WTC11 (cell line): ENCODE results near the gene ANKDD1B. TPM values are rescaled to one million over a fixed set of nuclear protein-coding genes. Genes with fewer than 3 reads are reported as not detected.

Experiments used
- ATAC-seq: fragments of 200-7000 bp; cut with Tn5 transposase; 2 replicates; pipeline ENCODE4 v1.10.0; 2021; ENCODE audit warnings: mild to moderate bottlenecking, moderate library complexity
- CTCF ChIA-PET: fragments of 300-600 bp; sonication (Branson Sonifier 250); formaldehyde crosslinking; loops from one replicate; lab custom pipeline; 2021; ENCODE audit warnings: antibody characterized with exemption; lab: Charles Lee
- POLR2A ChIA-PET: fragments of 350-600 bp; sonication (Branson Sonifier 250); formaldehyde crosslinking; loops from one replicate; lab custom pipeline; 2021; ENCODE audit warnings: antibody characterized with exemption; lab: Charles Lee
- DNase-seq: peaks from one replicate; pipeline ENCODE4 v3.0.0; 2021; ENCODE audit warnings: low spot score
- H3K27ac Mint-ChIP-seq: 2 replicates; pipeline ENCODE4 v1.8.0; 2021; ENCODE audit warnings: mixed read lengths
- H3K27me3 Mint-ChIP-seq: 2 replicates; pipeline ENCODE4 v1.8.0; 2021; ENCODE audit warnings: low read depth, mild to moderate bottlenecking, moderate library complexity, mixed read lengths
- H3K36me3 Mint-ChIP-seq: 2 replicates; pipeline ENCODE4 v1.8.0; 2021; ENCODE audit warnings: mixed read lengths
- H3K4me1 Mint-ChIP-seq: 2 replicates; pipeline ENCODE4 v1.8.0; 2022; ENCODE audit warnings: mixed read lengths
- H3K4me3 Mint-ChIP-seq: 2 replicates; pipeline ENCODE4 v1.8.0; 2021; ENCODE audit warnings: mild to moderate bottlenecking, moderate library complexity, mixed read lengths
- H3K9me3 Mint-ChIP-seq: 2 replicates; pipeline ENCODE4 v1.8.0; 2021; ENCODE audit warnings: mixed read lengths
- FOXK1 ChIP-seq: sonication (generic); formaldehyde crosslinking; IDR thresholded peaks from 2 replicates; pipeline ENCODE4 v1.8.0; 2022; ENCODE audit warnings: mild to moderate bottlenecking, moderate library complexity, missing genetic modification reagents
- JAZF1 ChIP-seq: fragments of 250-450 bp; sonication (Bioruptor Pico); IDR thresholded peaks from 2 replicates; pipeline ENCODE4 v1.9.0; 2021; ENCODE audit warnings: moderate library complexity, mild to moderate bottlenecking, inconsistent platforms
- MXD4 ChIP-seq: fragments of 250-450 bp; sonication (Bioruptor Pico); IDR thresholded peaks from 2 replicates; pipeline ENCODE4 v1.8.0; 2021; ENCODE audit warnings: mild to moderate bottlenecking, moderate library complexity, borderline replicate concordance
- NFATC4 ChIP-seq: fragments of 250-450 bp; sonication (Bioruptor Pico); IDR thresholded peaks from 2 replicates; pipeline ENCODE4 v1.9.0; 2021; ENCODE audit warnings: mild to moderate bottlenecking
- NFE2L1 ChIP-seq: sonication (generic); formaldehyde crosslinking; IDR thresholded peaks from 2 replicates; pipeline ENCODE4 v1.8.1; 2023; ENCODE audit warnings: missing genetic modification reagents
- SOX15 ChIP-seq: fragments of 250-450 bp; sonication (Bioruptor Pico); IDR thresholded peaks from 2 replicates; pipeline ENCODE4 v1.9.0; 2021; ENCODE audit warnings: mild to moderate bottlenecking
- STAT6 ChIP-seq: sonication (generic); formaldehyde crosslinking; conservative IDR thresholded peaks from 2 replicates; pipeline ENCODE4 v1.8.1; 2023; ENCODE audit warnings: mild to moderate bottlenecking, low read depth, missing genetic modification reagents, moderate library complexity
- USF1 ChIP-seq: sonication (generic); formaldehyde crosslinking; IDR thresholded peaks from 2 replicates; pipeline ENCODE4 v1.8.0; 2022; ENCODE audit warnings: mild to moderate bottlenecking, missing genetic modification reagents
- ZMAT4 ChIP-seq: fragments of 250-450 bp; sonication (Bioruptor Pico); IDR thresholded peaks from 2 replicates; pipeline ENCODE4 v1.9.0; 2021; ENCODE audit warnings: mild to moderate bottlenecking
- ZNF121 ChIP-seq: sonication (generic); formaldehyde crosslinking; IDR thresholded peaks from 2 replicates; pipeline ENCODE4 v1.8.0; 2023; ENCODE audit warnings: missing genetic modification reagents
- ZNF219 ChIP-seq: sonication (generic); formaldehyde crosslinking; IDR thresholded peaks from 2 replicates; pipeline ENCODE4 v1.8.0; 2023; ENCODE audit warnings: missing genetic modification reagents, mild to moderate bottlenecking, borderline replicate concordance
- ZNF263 ChIP-seq: sonication (generic); formaldehyde crosslinking; IDR thresholded peaks from 2 replicates; pipeline ENCODE4 v1.8.1; 2022; ENCODE audit warnings: low read depth, mild to moderate bottlenecking, moderate library complexity, missing genetic modification reagents
- ZNF281 ChIP-seq: sonication (generic); formaldehyde crosslinking; IDR thresholded peaks from 2 replicates; pipeline ENCODE4 v1.8.0; 2023; ENCODE audit warnings: mild to moderate bottlenecking, missing genetic modification reagents
- ZNF425 ChIP-seq: fragments of 250-450 bp; sonication (Bioruptor Pico); conservative IDR thresholded peaks from 2 replicates; pipeline ENCODE4 v1.9.0; 2021; ENCODE audit warnings: mild to moderate bottlenecking
- total RNA-seq: library from RNA; stranded (reverse); gene quantifications from 3 replicates; pipeline ENCODE4 v1.2.3, GENCODE V29; 2021
- TF ChIP-seq, protein P1 (sequence below): fragments of 250-450 bp; sonication (Bioruptor Pico); IDR thresholded peaks from 2 replicates; pipeline ENCODE4 v1.9.0; 2021; ENCODE audit warnings: mild to moderate bottlenecking
- TF ChIP-seq, protein P2 (sequence below): fragments of 250-450 bp; sonication (Bioruptor Pico); IDR thresholded peaks from 2 replicates; pipeline ENCODE4 v1.9.0; 2021; ENCODE audit warnings: moderate library complexity, mild to moderate bottlenecking, inconsistent platforms, borderline replicate concordance

ANKDD1B gene
- total RNA-seq, 1 experiment from 2014 or later, result 0.28 TPM

GRCh38 chr5:75701856-75702255, 90.6 kb downstream of the ANKDD1B start (continued):
- TF ChIP-seq ZNF219 (CRISPR knock-in tag) (no peak), FOXK1 (CRISPR knock-in tag) (no peak)

GRCh38 chr5:75706016-75706415, 94.8 kb downstream of the ANKDD1B start:
- no peak for TF ChIP-seq SOX15 (CRISPR knock-in tag)
- no peak for TF ChIP-seq JAZF1 (CRISPR knock-in tag)
- TF ChIP-seq, protein P1, sequence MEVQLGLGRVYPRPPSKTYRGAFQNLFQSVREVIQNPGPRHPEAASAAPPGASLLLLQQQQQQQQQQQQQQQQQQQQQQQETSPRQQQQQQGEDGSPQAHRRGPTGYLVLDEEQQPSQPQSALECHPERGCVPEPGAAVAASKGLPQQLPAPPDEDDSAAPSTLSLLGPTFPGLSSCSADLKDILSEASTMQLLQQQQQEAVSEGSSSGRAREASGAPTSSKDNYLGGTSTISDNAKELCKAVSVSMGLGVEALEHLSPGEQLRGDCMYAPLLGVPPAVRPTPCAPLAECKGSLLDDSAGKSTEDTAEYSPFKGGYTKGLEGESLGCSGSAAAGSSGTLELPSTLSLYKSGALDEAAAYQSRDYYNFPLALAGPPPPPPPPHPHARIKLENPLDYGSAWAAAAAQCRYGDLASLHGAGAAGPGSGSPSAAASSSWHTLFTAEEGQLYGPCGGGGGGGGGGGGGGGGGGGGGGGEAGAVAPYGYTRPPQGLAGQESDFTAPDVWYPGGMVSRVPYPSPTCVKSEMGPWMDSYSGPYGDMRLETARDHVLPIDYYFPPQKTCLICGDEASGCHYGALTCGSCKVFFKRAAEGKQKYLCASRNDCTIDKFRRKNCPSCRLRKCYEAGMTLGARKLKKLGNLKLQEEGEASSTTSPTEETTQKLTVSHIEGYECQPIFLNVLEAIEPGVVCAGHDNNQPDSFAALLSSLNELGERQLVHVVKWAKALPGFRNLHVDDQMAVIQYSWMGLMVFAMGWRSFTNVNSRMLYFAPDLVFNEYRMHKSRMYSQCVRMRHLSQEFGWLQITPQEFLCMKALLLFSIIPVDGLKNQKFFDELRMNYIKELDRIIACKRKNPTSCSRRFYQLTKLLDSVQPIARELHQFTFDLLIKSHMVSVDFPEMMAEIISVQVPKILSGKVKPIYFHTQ (CRISPR knock-in tag), result no peak
- TF ChIP-seq NFE2L1 (CRISPR knock-in tag), result no peak
- ATAC-seq, result no peak

GRCh38 chr5:75706775-75707174, 95.5 kb downstream of the ANKDD1B start:
- Mint-ChIP-seq H3K4me3 (no peak overlapping the region), H3K4me1 (no peaks in the 10 kb centered on the region), H3K9me3 (no peaks in the 10 kb centered on the region), H3K27me3 (no peaks in the 10 kb centered on the region), H3K27ac (no peak overlapping the region), H3K36me3 (peaks cover 27% of the 10 kb centered on the region)
- CTCF ChIA-PET, result no interaction called here
- POLR2A ChIA-PET, result no interaction called here
- DNase-seq (no peak), ATAC-seq (no peak)
- no peak for TF ChIP-seq ZMAT4 (CRISPR knock-in tag)
- TF ChIP-seq USF1 (CRISPR knock-in tag), result no peak
- no peak for TF ChIP-seq MXD4 (CRISPR knock-in tag)
- no peak for TF ChIP-seq NFATC4 (CRISPR knock-in tag)
- no peak for TF ChIP-seq ZNF121 (CRISPR knock-in tag)
- no peak for TF ChIP-seq ZNF263 (CRISPR knock-in tag)
- TF ChIP-seq NFE2L1 (CRISPR knock-in tag), result no peak
- TF ChIP-seq, protein P2, sequence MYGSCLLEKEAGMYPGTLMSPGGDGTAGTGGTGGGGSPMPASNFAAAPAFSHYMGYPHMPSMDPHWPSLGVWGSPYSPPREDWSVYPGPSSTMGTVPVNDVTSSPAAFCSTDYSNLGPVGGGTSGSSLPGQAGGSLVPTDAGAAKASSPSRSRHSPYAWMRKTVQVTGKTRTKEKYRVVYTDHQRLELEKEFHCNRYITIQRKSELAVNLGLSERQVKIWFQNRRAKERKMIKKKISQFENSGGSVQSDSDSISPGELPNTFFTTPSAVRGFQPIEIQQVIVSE (CRISPR knock-in tag), result no peak
- TF ChIP-seq, protein P1 (CRISPR knock-in tag), result no peak
- TF ChIP-seq STAT6 (CRISPR knock-in tag), result no peak
- TF ChIP-seq ZNF425 (CRISPR knock-in tag), result no peak
- TF ChIP-seq ZNF281 (CRISPR knock-in tag), result no peak

More at GRCh38 chr5:75706016-75706415, 94.8 kb downstream of the ANKDD1B start:
- Mint-ChIP-seq H3K27ac (no peak overlapping the region), H3K27me3 (no peaks in the 10 kb centered on the region), H3K4me3 (no peak overlapping the region), H3K36me3 (peaks cover 29% of the 10 kb centered on the region), H3K9me3 (no peaks in the 10 kb centered on the region), H3K4me1 (no peaks in the 10 kb centered on the region)
- ChIA-PET CTCF (no interaction called here), POLR2A (no interaction called here)
- DNase-seq, result no peak
